Astrocyte (in vitro differentiated cells and primary cell): ENCODE results near the gene AP2S1.

Experiments used
- EZH2 ChIP-seq: IDR thresholded peaks from 2 replicates; pipeline ENCODE4 v1.6.1; 2012; ENCODE audit warnings: mild to moderate bottlenecking, low read length, inconsistent platforms; ENCODE audit not compliant: insufficient read depth
- TF ChIP-seq, protein P1 (sequence below): IDR thresholded peaks from 2 replicates; pipeline ENCODE4 v1.5.1; 2011; ENCODE audit warnings: low read depth, mild to moderate bottlenecking, inconsistent platforms, low read length, moderate library complexity; ENCODE audit not compliant: insufficient read depth

DNA sequence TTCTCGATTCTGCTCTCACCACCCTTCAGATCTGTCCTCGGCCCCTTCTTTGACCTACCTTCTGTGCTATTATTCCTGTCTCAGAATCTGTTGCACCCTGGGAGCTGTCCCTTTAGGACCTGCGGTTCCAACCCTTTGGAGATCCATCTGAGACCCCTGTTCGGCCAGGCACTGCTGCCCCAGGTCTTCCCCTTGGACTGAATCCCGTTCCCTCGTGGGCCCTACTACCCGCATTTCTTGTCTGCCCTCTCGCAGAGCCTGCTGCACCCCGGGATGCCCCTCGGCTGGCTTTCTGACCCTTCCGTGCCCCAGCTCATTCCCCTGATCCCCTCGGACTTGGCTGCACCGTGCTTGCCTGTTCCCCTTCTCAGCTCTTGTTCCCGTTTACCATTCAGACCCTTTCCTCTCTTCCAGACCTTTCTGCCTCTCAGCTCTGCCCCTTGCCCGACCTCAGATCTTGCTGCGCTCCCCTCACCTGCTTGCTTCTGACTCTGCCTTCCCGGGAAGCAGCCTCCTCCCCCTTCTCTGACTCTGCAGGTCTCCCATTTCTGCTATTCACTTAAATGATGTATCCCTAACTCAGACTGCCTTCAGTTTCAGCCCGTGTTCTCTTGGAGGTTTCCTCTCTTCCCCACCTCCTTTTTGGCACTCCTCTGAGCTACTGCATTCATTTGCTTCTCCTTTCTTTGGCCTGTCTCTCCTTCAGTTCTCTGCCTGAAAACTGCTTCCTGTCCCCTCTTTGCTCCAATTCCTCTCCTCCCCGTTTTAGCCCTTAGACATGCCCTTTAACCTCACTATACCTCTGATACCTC is 11.3 kb upstream of the AP2S1 start:
- TF ChIP-seq, protein P1, sequence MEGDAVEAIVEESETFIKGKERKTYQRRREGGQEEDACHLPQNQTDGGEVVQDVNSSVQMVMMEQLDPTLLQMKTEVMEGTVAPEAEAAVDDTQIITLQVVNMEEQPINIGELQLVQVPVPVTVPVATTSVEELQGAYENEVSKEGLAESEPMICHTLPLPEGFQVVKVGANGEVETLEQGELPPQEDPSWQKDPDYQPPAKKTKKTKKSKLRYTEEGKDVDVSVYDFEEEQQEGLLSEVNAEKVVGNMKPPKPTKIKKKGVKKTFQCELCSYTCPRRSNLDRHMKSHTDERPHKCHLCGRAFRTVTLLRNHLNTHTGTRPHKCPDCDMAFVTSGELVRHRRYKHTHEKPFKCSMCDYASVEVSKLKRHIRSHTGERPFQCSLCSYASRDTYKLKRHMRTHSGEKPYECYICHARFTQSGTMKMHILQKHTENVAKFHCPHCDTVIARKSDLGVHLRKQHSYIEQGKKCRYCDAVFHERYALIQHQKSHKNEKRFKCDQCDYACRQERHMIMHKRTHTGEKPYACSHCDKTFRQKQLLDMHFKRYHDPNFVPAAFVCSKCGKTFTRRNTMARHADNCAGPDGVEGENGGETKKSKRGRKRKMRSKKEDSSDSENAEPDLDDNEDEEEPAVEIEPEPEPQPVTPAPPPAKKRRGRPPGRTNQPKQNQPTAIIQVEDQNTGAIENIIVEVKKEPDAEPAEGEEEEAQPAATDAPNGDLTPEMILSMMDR = no peak
- no peak for TF ChIP-seq EZH2
